Measurements from ENCODE around the gene GALNT9. TPM values are rescaled to one million over a fixed set of nuclear protein-coding genes. Genes with fewer than 3 reads are reported as not detected.

GALNT9 gene
- total RNA-seq, 4 donors from 2014 or later, result 0.13 TPM; not detected in 3

DNA sequence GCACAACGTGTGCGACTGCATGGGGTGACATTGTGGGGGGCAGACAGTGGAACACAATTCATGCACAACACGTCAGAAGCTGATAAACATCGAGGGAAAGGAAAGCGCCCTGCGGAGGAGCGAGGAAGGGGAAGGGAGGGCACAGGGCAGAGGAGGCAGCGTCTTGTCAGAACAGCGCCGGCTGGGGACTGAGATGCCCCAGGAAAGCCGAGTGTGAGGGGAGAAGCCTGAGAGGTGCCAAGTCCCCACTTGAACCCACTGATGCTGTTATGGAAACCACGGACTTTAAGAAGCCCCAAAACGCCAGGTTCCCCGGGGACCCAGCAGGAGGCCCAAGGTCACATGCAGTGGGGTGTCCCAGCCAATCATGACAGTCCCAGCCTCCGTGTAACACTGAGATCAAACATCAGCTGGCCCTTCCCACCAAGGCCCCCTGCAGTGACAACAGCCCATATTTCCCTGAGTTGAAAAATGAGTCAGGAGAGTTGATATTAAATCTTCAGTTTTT is 70.0 kb downstream of the GALNT9 start:
- no peak overlapping the region for H3K4me3 ChIP-seq (ENCODE audit: low read depth, poor library complexity, severe bottlenecking)
- no peak for DNase-seq (ENCODE audit: low spot score in 2 of 2)
- TF ChIP-seq, protein P1, sequence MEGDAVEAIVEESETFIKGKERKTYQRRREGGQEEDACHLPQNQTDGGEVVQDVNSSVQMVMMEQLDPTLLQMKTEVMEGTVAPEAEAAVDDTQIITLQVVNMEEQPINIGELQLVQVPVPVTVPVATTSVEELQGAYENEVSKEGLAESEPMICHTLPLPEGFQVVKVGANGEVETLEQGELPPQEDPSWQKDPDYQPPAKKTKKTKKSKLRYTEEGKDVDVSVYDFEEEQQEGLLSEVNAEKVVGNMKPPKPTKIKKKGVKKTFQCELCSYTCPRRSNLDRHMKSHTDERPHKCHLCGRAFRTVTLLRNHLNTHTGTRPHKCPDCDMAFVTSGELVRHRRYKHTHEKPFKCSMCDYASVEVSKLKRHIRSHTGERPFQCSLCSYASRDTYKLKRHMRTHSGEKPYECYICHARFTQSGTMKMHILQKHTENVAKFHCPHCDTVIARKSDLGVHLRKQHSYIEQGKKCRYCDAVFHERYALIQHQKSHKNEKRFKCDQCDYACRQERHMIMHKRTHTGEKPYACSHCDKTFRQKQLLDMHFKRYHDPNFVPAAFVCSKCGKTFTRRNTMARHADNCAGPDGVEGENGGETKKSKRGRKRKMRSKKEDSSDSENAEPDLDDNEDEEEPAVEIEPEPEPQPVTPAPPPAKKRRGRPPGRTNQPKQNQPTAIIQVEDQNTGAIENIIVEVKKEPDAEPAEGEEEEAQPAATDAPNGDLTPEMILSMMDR (IDR thresholded peaks at IDR 0.05), result no peak
- no peak for TF ChIP-seq POLR2A (IDR thresholded peaks at IDR 0.05)
- 55 to 61% methylated on average over 15 of the region's 15 CpGs for WGBS, 2 donors
- intact Hi-C loops (cut with DNase I; ENCODE audit: low total_unique reads), result no loop called here

DNA sequence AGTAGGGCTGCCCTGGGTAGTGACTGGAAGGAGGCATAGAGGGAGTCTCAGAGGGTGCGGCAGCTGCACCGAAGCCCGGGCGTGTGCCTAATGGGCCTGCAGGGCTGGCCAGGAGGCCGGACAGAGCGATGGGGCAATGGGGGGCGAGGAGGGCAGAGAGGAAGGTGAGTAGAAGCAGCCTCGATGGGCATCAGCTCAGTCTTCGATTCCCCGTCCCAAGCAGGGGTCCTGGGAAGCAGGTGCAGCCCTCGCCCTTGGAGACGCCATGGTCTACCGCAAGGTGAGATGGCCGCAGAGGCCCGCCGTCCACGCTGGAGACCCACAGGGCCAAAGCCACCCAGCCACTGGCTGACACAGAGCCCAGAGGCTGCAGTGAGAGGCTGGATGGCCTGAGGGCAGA is 70.8 kb downstream of the GALNT9 start:
- intact Hi-C loops (cut with DNase I; ENCODE audit: low total_unique reads), result no loop called here
- 86 to 87% methylated on average over 17 of the region's 17 CpGs for whole genome bisulfite sequencing, 2 donors
- no peak for DNase-seq (ENCODE audit: low spot score in 2 of 2)
- TF ChIP-seq POLR2A (IDR thresholded peaks at IDR 0.05), result no peak
- TF ChIP-seq, protein P1 (IDR thresholded peaks at IDR 0.05), result no peak
- H3K4me3 ChIP-seq (ENCODE audit: low read depth, poor library complexity, severe bottlenecking), result no peak overlapping the region

DNA sequence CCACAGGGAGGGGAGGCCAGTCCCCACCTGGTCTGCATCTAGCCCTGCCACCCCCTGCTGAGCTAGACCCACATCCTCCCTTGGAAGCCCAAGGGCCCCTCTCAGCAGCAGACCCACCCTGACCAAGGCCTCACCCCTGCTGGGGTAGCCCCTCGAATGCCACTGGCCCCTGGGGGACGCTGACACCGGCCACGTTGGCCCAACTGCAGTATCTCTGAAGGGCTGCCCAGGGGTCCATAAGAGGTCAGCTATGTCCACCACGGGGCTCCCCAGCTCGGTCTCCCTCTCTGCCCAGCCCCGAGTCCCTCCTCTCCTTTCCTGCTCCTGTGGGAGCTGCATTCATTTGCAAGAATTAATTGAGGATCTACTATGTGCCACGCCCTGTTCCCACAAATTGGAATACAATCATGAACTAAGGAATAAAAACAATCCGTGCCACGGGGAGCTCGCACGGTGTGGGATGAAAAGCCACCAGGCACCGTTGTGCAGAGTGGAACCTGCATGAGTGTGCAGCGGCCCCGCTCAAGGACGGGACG is 71.4 kb downstream of the GALNT9 start:
- DNase-seq (ENCODE audit: low spot score in 2 of 2), result no peak
- H3K4me3 ChIP-seq (ENCODE audit: low read depth, poor library complexity, severe bottlenecking), result no peak overlapping the region
- 84 to 85% methylated on average over 17 of the region's 17 CpGs for WGBS, 2 donors
- TF ChIP-seq, protein P1 (IDR thresholded peaks at IDR 0.05), result no peak
- no peak for TF ChIP-seq POLR2A (IDR thresholded peaks at IDR 0.05)
- intact Hi-C loops (cut with DNase I; ENCODE audit: low total_unique reads), result no loop called here

DNA sequence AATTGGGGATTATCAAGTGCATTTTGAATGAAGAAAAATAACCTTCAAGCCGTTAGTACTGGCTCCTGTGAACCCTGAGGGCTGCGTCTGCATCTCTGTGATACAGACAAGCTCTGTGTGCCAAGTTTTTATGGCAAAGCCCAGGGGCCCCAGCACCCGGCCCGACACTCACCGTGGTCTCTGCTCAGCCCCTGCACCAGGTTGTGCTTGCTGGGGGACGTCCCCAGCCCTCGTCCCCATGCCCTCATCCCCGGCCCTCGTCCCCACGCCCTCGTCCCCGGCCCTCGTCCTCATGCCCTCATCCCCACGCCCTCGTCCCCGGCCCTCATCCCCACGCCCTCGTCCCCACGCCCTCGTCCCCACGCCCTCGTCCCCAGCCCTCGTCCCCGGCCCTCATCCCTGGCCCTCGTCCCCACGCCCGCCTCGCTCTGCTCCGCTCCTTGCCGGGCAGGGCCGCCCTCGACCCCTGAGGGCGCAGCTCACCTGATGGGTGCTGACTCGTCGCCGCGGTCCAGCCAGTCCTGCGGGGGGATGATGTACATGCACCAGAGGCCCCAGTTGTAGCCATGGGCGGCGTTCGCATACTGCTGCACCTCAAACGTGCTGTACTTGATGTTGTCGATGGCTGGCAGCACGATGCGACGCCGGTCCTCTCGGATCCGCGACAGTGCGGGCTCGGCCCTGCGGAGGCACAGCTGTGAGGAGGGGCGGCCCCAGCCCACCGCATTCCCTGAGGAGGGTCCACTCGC is 72.0 kb downstream of the GALNT9 start:
- intact Hi-C loops (cut with DNase I; ENCODE audit: low total_unique reads), result no loop called here
- DNase-seq (ENCODE audit: low spot score in 2 of 2), result no peak
- 71 to 76% methylated on average over 38 to 56 of the region's 56 CpGs for WGBS, 2 donors
- TF ChIP-seq, protein P1 (IDR thresholded peaks at IDR 0.05), result no peak
- TF ChIP-seq POLR2A (IDR thresholded peaks at IDR 0.05), result no peak
- H3K4me3 ChIP-seq (ENCODE audit: low read depth, poor library complexity, severe bottlenecking), result no peak overlapping the region

DNA sequence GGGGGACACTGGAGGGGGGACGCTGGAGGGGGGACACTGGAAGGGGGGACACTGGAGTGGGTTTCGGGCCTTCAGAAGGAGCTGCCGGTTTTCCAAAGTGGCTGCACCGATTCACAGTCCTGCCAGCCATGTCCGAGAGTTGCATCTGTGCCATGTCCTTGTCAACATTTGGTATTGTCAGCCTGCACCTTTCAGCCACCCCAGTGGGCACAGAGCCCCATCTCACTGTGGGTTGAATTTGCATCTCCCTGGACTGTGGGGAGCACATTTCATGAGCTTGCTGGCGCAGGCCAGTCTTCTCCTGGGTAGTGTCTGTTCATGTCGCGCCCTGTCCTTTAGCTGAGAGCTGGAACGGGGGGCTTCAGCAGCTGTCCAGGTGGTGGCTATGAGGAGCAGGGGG is 72.7 kb downstream of the GALNT9 start:
- intact Hi-C loops (cut with DNase I; ENCODE audit: low total_unique reads), result no loop called here
- no peak for TF ChIP-seq POLR2A (IDR thresholded peaks at IDR 0.05)
- TF ChIP-seq, protein P1 (IDR thresholded peaks at IDR 0.05), result no peak
- WGBS, 2 donors, result 85 to 89% methylated on average over 6 to 9 of the region's 9 CpGs
- H3K4me3 ChIP-seq (ENCODE audit: low read depth, poor library complexity, severe bottlenecking), result no peak overlapping the region
- DNase-seq (ENCODE audit: low spot score in 2 of 2), result no peak

All from lower leg skin (tissue), 4 donors.